Effector CD8-positive, alpha-beta T cell (primary cell): ENCODE measurements around the gene UNC119.

Experiments
- DNase-seq: peaks from one replicate; lab custom pipeline; 2025; lab: John Stamatoyannopoulos, UW

Gene UNC119

DNA sequence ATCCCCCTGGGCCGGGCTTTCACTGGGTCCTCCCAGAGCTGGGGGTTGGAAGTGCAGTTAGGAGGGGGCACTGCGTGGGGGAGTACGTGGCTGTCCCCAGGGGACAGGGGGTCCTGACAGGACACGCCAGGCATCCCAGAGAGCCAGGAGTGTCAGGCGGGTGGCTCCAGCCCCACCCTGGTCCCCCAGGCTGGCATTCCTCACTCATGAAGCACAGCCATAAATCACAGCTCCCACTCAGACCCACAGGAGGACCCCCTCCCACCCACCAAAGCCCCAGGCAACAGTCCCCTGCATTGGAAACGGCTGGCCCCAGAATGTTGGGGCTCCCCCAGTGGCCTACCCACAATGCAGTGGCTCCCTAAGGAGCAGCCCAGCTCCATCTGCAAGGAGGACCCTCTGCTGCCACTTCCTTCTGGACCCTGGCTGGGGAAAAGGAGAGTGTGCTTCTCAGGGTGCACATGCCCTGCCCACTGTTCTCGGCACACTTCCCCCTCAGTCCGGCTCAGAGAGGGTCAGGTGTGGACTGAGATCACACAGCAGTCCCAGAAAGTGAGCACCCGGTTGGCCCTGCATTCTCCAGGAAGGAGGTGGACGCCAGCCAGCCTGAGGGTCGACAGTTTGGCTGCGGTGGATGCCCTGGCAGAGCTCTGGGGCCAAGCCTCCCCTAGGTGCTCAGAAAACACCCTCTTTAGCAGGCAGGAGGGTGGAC is 53.6 kb downstream of the UNC119 start:
- DNase-seq = no peak

DNA sequence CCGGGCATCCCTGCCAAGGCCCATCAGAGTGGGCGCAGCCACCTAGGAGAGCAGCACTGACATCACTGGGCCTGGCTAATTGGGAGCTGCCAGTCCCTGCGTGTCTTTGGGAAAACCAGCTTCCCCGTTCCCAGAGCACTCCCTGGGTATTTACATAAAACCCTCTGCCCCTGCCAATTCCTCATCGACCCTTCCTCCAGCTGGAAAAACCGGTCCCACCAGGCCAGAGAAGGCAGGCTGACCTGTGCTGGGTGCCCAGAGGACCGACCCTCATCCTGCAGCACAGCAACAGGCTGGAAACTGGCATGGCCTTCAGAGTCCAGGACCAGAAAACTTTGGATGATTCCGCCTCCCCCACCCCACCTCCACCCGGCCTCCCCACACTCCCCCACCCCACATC is 54.5 kb downstream of the UNC119 start:
- DNase-seq = no peak
